Measurements from ENCODE around the gene GMDS.

GMDS gene

GRCh38 chr6:1834646-1835516 lies 410.5 kb downstream of the GMDS start:
- TF ChIP-seq CTCF (IDR thresholded peaks at IDR 0.05; ENCODE audit: borderline replicate concordance, extremely low read depth, low read length, poor library complexity, severe bottlenecking) (no peak), EZH2 (IDR thresholded peaks at IDR 0.05; ENCODE audit: borderline replicate concordance, low read depth, low read length, severe bottlenecking) (no peak)
- Histone ChIP-seq H3K4me1 (ENCODE audit: insufficient read depth, low read length) (no peaks in the 10 kb centered on the region), H4K20me1 (ENCODE audit: insufficient read depth, low read length) (no peaks in the 10 kb centered on the region), H3K79me2 (ENCODE audit: insufficient read depth, low read length) (no peaks in the 10 kb centered on the region), H3K36me3 (ENCODE audit: insufficient read depth, low read length) (no peaks in the 10 kb centered on the region), H3K27me3 (ENCODE audit: insufficient read depth, low read length, poor library complexity) (no peaks in the 10 kb centered on the region), H3K27ac (ENCODE audit: low read length) (no peak overlapping the region), H2AFZ (ENCODE audit: low read depth, low read length) (no peak overlapping the region), H3K9ac (ENCODE audit: low read depth, low read length) (no peak overlapping the region), H3K9me3 (ENCODE audit: insufficient read depth, low read length, severe bottlenecking) (no peaks in the 10 kb centered on the region), H3K4me2 (ENCODE audit: insufficient read depth, low read length) (no peak overlapping the region), H3K4me3 (ENCODE audit: low read depth in 1 of 2, low read length in 2 of 2) (no peak overlapping the region)
- DNase-seq (no peak), ATAC-seq (ENCODE audit: insufficient read depth, low read depth) (no peak)

DNA sequence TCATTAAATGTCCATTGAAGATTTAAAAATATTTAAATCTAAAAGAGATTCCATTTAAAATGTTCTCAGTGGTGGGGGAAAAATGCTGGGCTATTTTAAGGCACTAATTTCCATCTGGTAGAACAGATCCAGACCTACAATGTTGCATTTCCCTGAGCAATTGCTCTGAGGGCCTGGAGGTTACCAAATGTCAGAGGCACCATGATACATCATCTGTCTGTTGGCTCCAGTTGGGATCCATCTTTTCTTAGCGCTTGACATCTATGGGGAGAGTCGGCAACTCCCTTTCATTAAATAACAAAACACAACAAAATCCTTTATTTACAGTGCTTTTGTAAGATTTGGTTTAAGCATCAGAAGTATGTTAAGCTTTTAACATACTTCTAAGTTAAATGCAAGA lies 411.2 kb downstream of the GMDS start:
- no peak overlapping the region for H3K9ac ChIP-seq (ENCODE audit: low read depth, low read length)
- peaks cover 3% of the 10 kb centered on the region for H3K9me3 ChIP-seq (ENCODE audit: insufficient read depth, low read length, severe bottlenecking)
- H3K27ac ChIP-seq (ENCODE audit: low read length): no peak overlapping the region
- ATAC-seq (ENCODE audit: insufficient read depth, low read depth) (no peak), DNase-seq (no peak)
- H3K4me2 ChIP-seq (ENCODE audit: insufficient read depth, low read length): no peak overlapping the region
- H3K27me3 ChIP-seq (ENCODE audit: insufficient read depth, low read length, poor library complexity): no peaks in the 10 kb centered on the region
- H2AFZ ChIP-seq (ENCODE audit: low read depth, low read length): no peak overlapping the region
- TF ChIP-seq EZH2 (IDR thresholded peaks at IDR 0.05; ENCODE audit: borderline replicate concordance, low read depth, low read length, severe bottlenecking): no peak
- no peaks in the 10 kb centered on the region for H3K4me1 ChIP-seq (ENCODE audit: insufficient read depth, low read length)
- peaks cover 3% of the 10 kb centered on the region; the same call in 1 of the 2 replicates for H3K36me3 ChIP-seq (ENCODE audit: insufficient read depth, low read length)
- H4K20me1 ChIP-seq (ENCODE audit: insufficient read depth, low read length): no peaks in the 10 kb centered on the region
- no peak overlapping the region for H3K4me3 ChIP-seq (ENCODE audit: low read depth in 1 of 2, low read length in 2 of 2)
- H3K79me2 ChIP-seq (ENCODE audit: insufficient read depth, low read length): no peaks in the 10 kb centered on the region

DNA sequence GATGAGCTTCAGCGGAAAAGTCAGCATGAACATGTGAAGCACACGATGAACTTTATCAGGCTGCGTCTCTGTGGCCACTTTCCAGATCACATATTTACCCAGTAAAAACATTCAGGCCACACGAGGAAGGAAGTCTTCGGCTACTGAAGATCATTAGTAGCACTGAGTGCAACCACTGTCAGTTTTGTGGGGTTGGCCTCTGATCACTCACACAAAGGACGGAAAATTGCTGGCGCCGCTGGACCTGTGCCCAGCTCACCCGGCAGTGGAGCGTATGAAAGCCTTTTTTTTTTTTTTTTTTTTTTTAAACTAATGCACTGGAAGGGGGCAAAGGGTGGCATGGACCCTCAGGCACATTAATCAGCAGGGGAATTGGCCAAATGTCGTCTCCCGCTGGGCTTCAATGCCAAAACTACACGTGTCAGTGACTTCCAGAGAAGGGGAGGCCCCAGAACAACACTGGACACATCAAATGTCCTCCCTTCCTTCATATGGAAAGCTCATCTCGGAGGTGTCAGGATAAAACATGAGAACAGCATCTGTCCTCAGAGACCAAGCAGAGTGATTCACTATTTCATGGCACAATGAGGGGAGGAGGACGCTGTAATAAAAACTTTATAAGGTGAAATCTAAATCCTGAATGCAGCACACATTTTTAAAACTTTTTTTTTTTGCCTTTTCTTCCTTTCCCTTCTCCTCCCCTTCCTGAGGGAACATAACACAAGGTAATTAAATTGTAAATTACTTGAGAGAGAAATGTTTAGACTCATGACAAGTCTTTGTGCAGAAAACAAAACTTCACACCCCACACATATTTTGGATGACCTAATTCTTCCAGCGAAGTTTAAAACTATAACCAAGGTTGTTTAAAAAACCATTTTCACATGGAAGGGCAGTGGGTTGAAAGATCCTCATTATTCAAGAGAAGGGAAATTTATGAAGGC lies 412.3 kb downstream of the GMDS start:
- no peaks in the 10 kb centered on the region for H3K27me3 ChIP-seq (ENCODE audit: insufficient read depth, low read length, poor library complexity)
- H3K9ac ChIP-seq (ENCODE audit: low read depth, low read length): no peak overlapping the region
- no peak overlapping the region for H3K4me2 ChIP-seq (ENCODE audit: insufficient read depth, low read length)
- TF ChIP-seq CTCF (IDR thresholded peaks at IDR 0.05; ENCODE audit: borderline replicate concordance, extremely low read depth, low read length, poor library complexity, severe bottlenecking) (no peak), EZH2 (IDR thresholded peaks at IDR 0.05; ENCODE audit: borderline replicate concordance, low read depth, low read length, severe bottlenecking) (no peak)
- H3K4me1 ChIP-seq (ENCODE audit: insufficient read depth, low read length): no peaks in the 10 kb centered on the region
- H3K27ac ChIP-seq (ENCODE audit: low read length): no peak overlapping the region
- H3K79me2 ChIP-seq (ENCODE audit: insufficient read depth, low read length): no peaks in the 10 kb centered on the region
- no peak overlapping the region for H3K4me3 ChIP-seq (ENCODE audit: low read depth in 1 of 2, low read length in 2 of 2)
- no peak for DNase-seq
- H2AFZ ChIP-seq (ENCODE audit: low read depth, low read length): no peak overlapping the region
- peaks cover 12% of the 10 kb centered on the region for H3K9me3 ChIP-seq (ENCODE audit: insufficient read depth, low read length, severe bottlenecking)
- ATAC-seq (ENCODE audit: insufficient read depth, low read depth): no peak
- H4K20me1 ChIP-seq (ENCODE audit: insufficient read depth, low read length): no peaks in the 10 kb centered on the region
- H3K36me3 ChIP-seq (ENCODE audit: insufficient read depth, low read length): peaks cover 3% of the 10 kb centered on the region; the same call in 1 of the 2 replicates

All from DND-41 (cell line).